ENCODE results near the gene MSI2.

Gene MSI2

DNA sequence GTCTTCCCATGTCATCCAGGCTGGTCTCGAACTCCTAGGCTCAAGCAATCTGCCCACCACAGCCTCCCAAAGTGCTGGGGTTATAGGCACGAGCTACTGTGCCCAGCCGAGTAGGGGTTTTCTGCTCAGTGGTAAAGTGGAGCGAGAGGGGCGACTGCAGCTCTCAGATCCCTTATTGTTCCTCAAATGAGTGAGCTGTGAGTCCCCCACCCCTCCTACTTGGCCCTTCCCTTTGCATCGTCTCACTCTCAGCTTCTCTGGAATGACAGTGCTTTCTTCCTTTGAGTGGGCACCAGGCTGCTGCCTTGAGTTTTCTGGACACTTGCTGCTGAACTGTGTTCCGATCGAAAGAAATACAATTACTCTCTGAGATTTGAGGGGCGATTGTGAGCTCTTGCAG lies 63.5 kb downstream of the MSI2 start:
- DNase-seq (ENCODE audit: low read depth) = no peak

GRCh38 chr17:57323391-57323790 lies 67.1 kb downstream of the MSI2 start:
- no peak for DNase-seq (ENCODE audit: low read depth)

- DNase-seq (ENCODE audit: low read depth) = no peak
Observed at GRCh38 chr17:57324060-57324459, 67.7 kb downstream of the MSI2 start.

GRCh38 chr17:57324631-57325030 lies 68.3 kb downstream of the MSI2 start:
- no peak for DNase-seq (ENCODE audit: low read depth)

- no peak for DNase-seq (ENCODE audit: low read depth)
Observed at GRCh38 chr17:57326336-57326735, 70.0 kb downstream of the MSI2 start.

DNA sequence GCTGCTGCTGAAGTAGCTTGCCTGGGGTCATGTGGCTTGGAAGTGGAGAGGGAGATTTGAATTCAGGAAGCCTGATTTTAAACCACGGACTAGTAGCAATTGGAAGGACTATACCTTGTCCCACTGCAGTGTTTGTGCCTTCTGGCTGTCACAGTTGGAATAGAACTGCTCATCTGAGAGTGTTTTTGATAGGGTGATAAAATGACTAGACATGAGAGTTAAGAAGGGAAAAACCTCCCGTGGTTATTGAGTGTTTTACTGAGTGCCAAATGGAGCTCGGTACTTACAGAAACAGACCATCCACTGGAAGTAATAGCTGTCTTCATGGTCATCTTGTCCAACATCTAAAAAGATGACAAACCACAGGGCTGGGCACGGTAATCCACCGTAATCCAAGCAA lies 70.4 kb downstream of the MSI2 start:
- DNase-seq (ENCODE audit: low read depth) = no peak

GRCh38 chr17:57327176-57327970 lies 71.0 kb downstream of the MSI2 start:
- no peak for DNase-seq (ENCODE audit: low read depth)

- DNase-seq (ENCODE audit: low read depth) = no peak
Observed at GRCh38 chr17:57328109-57328882, 72.0 kb downstream of the MSI2 start.

GRCh38 chr17:57329380-57330214 lies 73.3 kb downstream of the MSI2 start:
- no peak for DNase-seq (ENCODE audit: low read depth)

DNA sequence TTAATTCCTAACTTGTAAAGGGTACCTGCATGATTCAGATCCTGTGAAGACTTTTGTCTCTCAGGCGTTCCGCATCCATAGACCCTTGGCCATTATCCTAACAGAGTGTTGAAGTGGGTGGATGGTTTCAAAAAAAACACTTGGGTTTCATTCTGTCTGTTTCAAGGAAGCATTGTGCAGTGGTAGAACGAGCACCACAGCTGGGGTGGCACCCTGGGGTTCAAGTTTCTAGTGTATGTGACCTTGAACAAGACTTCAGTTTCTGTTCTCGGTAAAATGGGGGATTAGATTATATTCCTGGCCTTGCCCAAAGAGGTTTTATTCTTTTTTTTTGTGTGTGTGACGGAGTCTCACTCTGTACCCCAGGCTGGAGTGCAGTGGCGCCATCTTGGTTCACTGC lies 74.3 kb downstream of the MSI2 start:
- DNase-seq (ENCODE audit: low read depth) = no peak

- no peak for DNase-seq (ENCODE audit: low read depth)
Observed at GRCh38 chr17:57331423-57331822, 75.1 kb downstream of the MSI2 start.

GRCh38 chr17:57332501-57332900 lies 76.2 kb downstream of the MSI2 start:
- no peak for DNase-seq (ENCODE audit: low read depth)

DNA sequence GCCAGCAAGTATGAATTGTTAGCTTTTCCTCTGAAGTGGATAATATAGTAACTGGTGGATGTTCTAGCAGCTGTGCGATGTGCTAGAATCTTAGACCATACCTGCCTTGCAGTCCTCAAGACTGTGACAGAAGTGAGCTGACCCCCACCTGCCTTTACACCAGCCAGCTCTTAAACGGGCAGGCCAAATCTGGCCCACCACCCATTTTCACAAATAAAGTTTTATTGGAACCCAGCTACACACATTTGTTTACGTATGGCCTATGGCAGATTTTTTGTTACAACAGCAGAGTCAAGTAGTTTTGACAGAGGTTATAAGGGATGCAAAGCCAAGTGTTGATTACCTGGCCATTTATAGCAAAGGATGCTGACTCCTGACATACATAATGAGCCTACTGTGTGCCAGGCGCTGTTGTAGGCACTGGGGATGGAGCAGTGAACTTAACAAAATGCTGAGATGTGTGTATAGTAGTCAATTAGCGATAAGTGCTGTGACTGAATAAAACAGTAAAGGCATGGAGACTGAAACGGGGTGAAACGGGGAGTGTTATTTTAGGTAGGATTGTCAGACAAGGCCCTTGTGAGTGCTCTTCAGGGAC lies 79.0 kb downstream of the MSI2 start:
- no peak for DNase-seq (ENCODE audit: low read depth)

GRCh38 chr17:57337390-57337789 lies 81.1 kb downstream of the MSI2 start:
- DNase-seq (ENCODE audit: low read depth) = no peak

DNA sequence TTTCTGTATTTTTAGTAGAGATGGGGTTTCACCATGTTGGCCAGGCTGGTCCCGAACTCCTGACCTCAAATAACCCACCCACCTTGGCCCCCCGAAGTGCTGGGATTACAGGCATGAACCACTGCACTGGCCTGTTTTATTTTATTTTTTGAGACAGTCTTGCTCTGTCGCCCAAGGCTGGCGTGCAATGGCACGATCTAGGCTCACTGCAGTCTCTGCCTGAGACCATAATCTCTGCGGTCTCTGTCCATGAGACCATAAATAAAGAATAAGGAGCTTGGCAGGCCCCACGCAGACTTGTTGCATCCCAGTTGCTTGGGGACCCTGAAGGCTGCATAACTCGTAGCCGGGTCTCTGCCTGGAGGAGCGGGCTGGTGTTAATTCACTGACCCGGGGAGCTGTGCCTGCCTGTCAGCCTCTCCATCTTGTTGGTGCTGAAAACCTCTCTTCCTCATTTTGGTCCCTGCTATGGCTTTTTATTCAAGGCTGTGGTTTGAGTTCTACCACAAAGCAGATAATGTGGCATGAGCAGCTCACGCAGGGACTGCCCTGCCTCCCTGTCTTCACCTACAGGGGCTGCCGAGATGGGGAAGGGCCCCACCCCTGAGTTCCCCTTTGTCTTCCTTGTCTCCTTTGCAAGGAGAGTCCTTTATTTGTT lies 82.1 kb downstream of the MSI2 start:
- DNase-seq (ENCODE audit: low read depth) = no peak

DNA sequence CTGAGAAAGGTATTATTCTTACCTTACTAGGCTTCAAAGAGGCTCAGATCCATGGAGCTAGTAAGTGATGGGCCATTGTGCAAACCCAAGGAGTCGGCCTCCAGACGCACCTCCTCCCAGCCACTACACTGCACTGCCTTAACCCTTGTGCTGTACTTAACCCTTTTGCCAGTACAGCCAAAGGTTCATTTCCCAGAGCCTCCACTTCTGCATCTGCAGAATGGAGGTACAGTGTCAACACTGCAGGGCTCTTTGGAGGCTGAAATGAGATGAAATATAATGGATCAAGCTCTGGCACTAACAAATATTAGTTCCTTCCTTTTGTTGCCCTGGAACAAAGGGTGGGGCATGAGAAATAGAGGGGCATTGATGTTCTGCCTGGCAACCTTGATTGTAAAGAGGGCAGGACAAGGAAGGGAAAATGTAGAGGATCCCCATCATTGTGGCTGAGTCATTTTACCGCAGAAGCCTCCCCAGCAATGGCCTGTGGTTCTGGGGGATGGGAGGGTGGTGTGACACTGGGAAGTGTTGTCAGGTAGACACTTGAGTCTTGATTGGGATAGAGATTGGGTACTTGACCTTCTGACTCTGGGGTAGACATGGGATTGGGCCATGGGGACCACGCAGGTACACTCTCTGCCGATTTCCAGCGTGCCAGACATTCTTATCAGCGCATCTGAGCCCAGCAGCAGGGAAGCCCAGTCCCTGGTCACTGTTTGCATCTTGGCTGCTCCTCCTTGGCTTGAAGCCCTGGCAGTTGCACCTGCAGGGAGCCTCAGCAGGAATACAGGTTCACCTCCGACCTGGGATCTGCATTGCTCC lies 84.0 kb downstream of the MSI2 start:
- DNase-seq (ENCODE audit: low read depth) = no peak

- DNase-seq (ENCODE audit: low read depth) = no peak
Observed at GRCh38 chr17:57341611-57342540, 85.6 kb downstream of the MSI2 start.

- DNase-seq (ENCODE audit: low read depth) = no peak
Observed at GRCh38 chr17:57342963-57343589, 86.8 kb downstream of the MSI2 start.

DNA sequence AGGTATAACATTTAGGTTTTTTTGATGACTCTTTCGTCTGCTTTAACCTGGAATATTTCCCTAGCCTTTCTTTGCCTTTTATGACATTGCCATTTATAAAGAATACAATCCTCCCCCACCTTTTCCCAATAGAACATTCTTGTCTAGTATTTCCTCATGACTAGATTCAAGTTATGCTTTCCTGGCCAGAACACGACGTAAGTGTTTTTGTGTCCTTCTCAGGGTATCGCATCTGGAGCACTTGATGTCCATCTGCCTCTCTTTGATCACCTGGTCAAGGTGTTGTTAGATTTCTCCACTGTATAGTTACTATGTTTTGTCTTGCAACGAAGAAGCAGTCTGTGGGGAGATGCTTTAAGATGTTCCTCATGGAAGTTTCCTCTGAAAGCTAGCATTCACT lies 87.4 kb downstream of the MSI2 start:
- no peak for DNase-seq (ENCODE audit: low read depth)
